NCI-H128 (cell line): ENCODE results near the gene SARS2.
A peak's percentile ranks its signal among the peaks of the same experiment; 100 is the strongest.
"Not testable (repeated sequence)": the region's sequence is repeated elsewhere in the genome, so short reads cannot be mapped to it uniquely, and the experiment has no call there.

ENCODE experiments used
- DNase-seq: peaks from one replicate; lab custom pipeline; 2025; ENCODE audit not compliant: unreplicated experiment; lab: John Stamatoyannopoulos, UW

The SARS2 gene

GRCh38 chr19:38946229-38947010, 15.9 kb upstream of the SARS2 start:
- no peak for DNase-seq

- DNase-seq: no peak
These were observed 15.1 kb upstream of the SARS2 start for GRCh38 chr19:38945562-38946228.

- no peak for DNase-seq
These were observed 14.5 kb upstream of the SARS2 start for GRCh38 chr19:38944981-38945506.

- no peak for DNase-seq
These were observed 12.1 kb upstream of the SARS2 start for GRCh38 chr19:38942471-38943181.

GRCh38 chr19:38941979-38942378, 11.4 kb upstream of the SARS2 start:
- no peak for DNase-seq

GRCh38 chr19:38941466-38941865, 10.9 kb upstream of the SARS2 start:
- DNase-seq: not testable (repeated sequence)

- DNase-seq: no peak
These were observed 9.4 kb upstream of the SARS2 start for GRCh38 chr19:38939957-38940356.

- no peak for DNase-seq
These were observed 3.0 kb upstream of the SARS2 start for GRCh38 chr19:38933544-38933943.

GRCh38 chr19:38932425-38933179, 2.0 kb upstream of the SARS2 start:
- DNase-seq: no peak

- no peak for DNase-seq
These were observed 894 bp upstream of the SARS2 start for GRCh38 chr19:38931521-38931793.

GRCh38 chr19:38930776-38931520, 385 bp upstream of the SARS2 start, which contains the start of gene MRPS12:
Gene MRPS12, plus strand, starts transcription at chr19:38930944. Its CDS starts 351 bp downstream, at chr19:38931295.
- peak; percentile 98 for DNase-seq

- DNase-seq: no peak
These were observed 2.1 kb downstream of the SARS2 start for GRCh38 chr19:38928391-38929001.

- DNase-seq: no peak
These were observed 6.2 kb downstream of the SARS2 start for GRCh38 chr19:38924388-38924787.

- no peak for DNase-seq
These were observed 8.1 kb downstream of the SARS2 start for GRCh38 chr19:38922482-38922881.

- no peak for DNase-seq
These were observed 8.9 kb downstream of the SARS2 start for GRCh38 chr19:38921420-38922274.

GRCh38 chr19:38920602-38921419, 9.8 kb downstream of the SARS2 start:
- no peak for DNase-seq

- no peak for DNase-seq
These were observed 10.5 kb downstream of the SARS2 start for GRCh38 chr19:38919837-38920601.
